K562 (cell line): ENCODE data around the gene SNTG2. TPM values are rescaled to one million over a fixed set of nuclear protein-coding genes. Genes with fewer than 3 reads are reported as not detected.
A peak's percentile ranks its signal among the peaks of the same experiment; 100 is the strongest.

Source experiments
- ATAC-seq: fragments of 200-7000 bp; cut with Tn5 transposase; 3 replicates; pipeline ENCODE4 v1.9.1; 2020; ENCODE audit warnings: moderate library complexity
- BruUV-seq: library from RNA; stranded (reverse); fragments of 400-500 nt; replicated peaks from 2 replicates; lab custom pipeline; 2021; lab: Mats Ljungman, UMichigan
- CTCF ChIA-PET: fragments of 300-600 bp; formaldehyde crosslinking; extraction: SDS; loops from one replicate; lab custom pipeline; 2021; ENCODE audit warnings: low intra/inter-chr PET ratio; lab: Yijun Ruan, JAX
- POLR2A ChIA-PET: fragments of 300-600, 350-650 bp; sonication (Branson Sonifier 250); formaldehyde crosslinking; extraction: SDS; loops from one replicate; lab custom pipeline; 2021; ENCODE audit warnings: antibody characterized with exemption, inconsistent platforms; lab: Yijun Ruan, JAX
- DNase-seq, 4 experiments: peaks; one replicate each; pipeline versions ENCODE4 v3.0.0 to v3.0.0-alpha.2; 2011 to 2018; ENCODE audit warnings: low spot score in 3 of 4, mixed read lengths in 3 of 4; ENCODE audit errors: extremely low read depth in 1 of 4
- FAIRE-seq: peaks from 2 replicates; lab custom pipeline; 2011; peaks lifted over from hg19 to GRCh38; lab: Jason Lieb, UNC
- H2AFZ ChIP-seq: 2 replicates; pipeline ENCODE4 v1.6.0; 2011; ENCODE audit warnings: low read depth, low read length, control low read depth, inconsistent platforms
- H3K27ac ChIP-seq: fragments of 200-600 bp; 3 replicates; pipeline ENCODE4 v1.8.0; 2011; ENCODE audit warnings: low read depth, mild to moderate bottlenecking, control low read depth, inconsistent platforms, low read length, moderate library complexity, mixed read lengths; ENCODE audit errors: extremely low read depth
- H3K27me3 ChIP-seq, 2 experiments: fragments of 300-600 bp in 1 of 2; 2 replicates in 1 of 2; 3 replicates in 1 of 2; pipeline versions ENCODE4 v1.6.0 to v1.8.0; 2011; ENCODE audit warnings: inconsistent platforms in 2 of 2, low read length in 2 of 2, mild to moderate bottlenecking in 1 of 2, mixed read lengths in 1 of 2, moderate library complexity in 1 of 2; ENCODE audit not compliant: control insufficient read depth in 2 of 2, insufficient read depth in 2 of 2
- H3K36me3 ChIP-seq: fragments of 300-600 bp; 3 replicates; pipeline ENCODE4 v1.8.0; 2011; ENCODE audit warnings: mild to moderate bottlenecking, low read length, inconsistent platforms; ENCODE audit not compliant: control insufficient read depth, insufficient read depth
- H3K4me1 ChIP-seq, 2 experiments: fragments of 200-600 bp in 1 of 2; replicated peaks in 1 of 2; 2 replicates in 1 of 2; 3 replicates in 1 of 2; pipeline versions ENCODE4 v1.5.1 to v1.8.0; 2011; ENCODE audit warnings: inconsistent platforms in 2 of 2, low read length in 2 of 2, mild to moderate bottlenecking in 1 of 2, mixed read lengths in 1 of 2, moderate library complexity in 1 of 2; ENCODE audit not compliant: control insufficient read depth in 2 of 2, insufficient read depth in 2 of 2
- H3K4me2 ChIP-seq: 2 replicates; pipeline ENCODE4 v1.6.1; 2011; ENCODE audit warnings: low read length, control low read depth, inconsistent platforms, mixed read lengths; ENCODE audit not compliant: insufficient read depth
- H3K4me3 ChIP-seq: fragments of 200-600 bp; sonication (generic), shearing (Covaris generic); 2 replicates; pipeline ENCODE4 v1.5.1; 2016; ENCODE audit warnings: control low read depth, inconsistent platforms
- H3K79me2 ChIP-seq: fragments of 200-600 bp; 3 replicates; pipeline ENCODE4 v1.8.0; 2011; ENCODE audit warnings: low read length, inconsistent platforms; ENCODE audit not compliant: control insufficient read depth, insufficient read depth
- H3K9ac ChIP-seq, 2 experiments: 2 replicates each; pipeline versions ENCODE4 v1.6.0 to v1.6.1; 2011; ENCODE audit warnings: low read depth in 2 of 2, low read length in 2 of 2, control low read depth in 1 of 2, inconsistent platforms in 1 of 2, mild to moderate bottlenecking in 1 of 2, mixed read lengths in 1 of 2; ENCODE audit not compliant: insufficient read depth in 1 of 2
- H3K9me1 ChIP-seq: one replicate; pipeline ENCODE4 v1.6.0; 2011; ENCODE audit warnings: inconsistent platforms, mild to moderate bottlenecking, low read length, moderate library complexity; ENCODE audit not compliant: control insufficient read depth, insufficient read depth
- H3K9me3 ChIP-seq: replicated peaks from 2 replicates; pipeline ENCODE4 v1.5.1; 2011; ENCODE audit warnings: low read depth, low read length, inconsistent platforms; ENCODE audit not compliant: control insufficient read depth, insufficient read depth
- H4K20me1 ChIP-seq: replicated peaks from 2 replicates; pipeline ENCODE4 v1.6.1; 2011; ENCODE audit warnings: low read length, inconsistent platforms, mixed read lengths; ENCODE audit not compliant: control insufficient read depth, insufficient read depth
- EGR1 ChIP-seq: fragments of 450-650 bp; conservative IDR thresholded peaks from 2 replicates; pipeline ENCODE4 v1.6.1; 2017; ENCODE audit warnings: mild to moderate bottlenecking
- GTF3C2 ChIP-seq: IDR thresholded peaks from 3 replicates; pipeline ENCODE4 v1.6.1; 2011; ENCODE audit warnings: borderline replicate concordance, mild to moderate bottlenecking, moderate library complexity; ENCODE audit not compliant: insufficient read length; ENCODE audit errors: extremely low read depth
- HDAC3 ChIP-seq: fragments of 450-650 bp; IDR thresholded peaks from 2 replicates; pipeline ENCODE4 v1.6.1; 2018; ENCODE audit warnings: borderline replicate concordance, mild to moderate bottlenecking, moderate library complexity; ENCODE audit not compliant: partially characterized antibody
- HDAC6 ChIP-seq: IDR thresholded peaks from 2 replicates; pipeline ENCODE4 v1.6.1; 2012; ENCODE audit warnings: low read depth, mild to moderate bottlenecking, control low read depth, inconsistent platforms, low read length, moderate library complexity
- JUND ChIP-seq, 2 experiments: IDR thresholded peaks; 2 replicates in 1 of 2; 3 replicates in 1 of 2; pipeline ENCODE4 v1.6.1; 2011; ENCODE audit warnings: borderline replicate concordance in 2 of 2, low read depth in 2 of 2, low read length in 2 of 2, improper control_type of control experiment in 1 of 2, missing biosample characterization in 1 of 2, missing genetic modification characterization in 1 of 2, missing genetic modification reagents in 1 of 2
- MCM2 ChIP-seq: fragments of 450-650 bp; IDR thresholded peaks from 2 replicates; pipeline ENCODE4 v1.6.1; 2017; ENCODE audit warnings: low read depth, mild to moderate bottlenecking
- NCOA1 ChIP-seq: fragments of 450-650 bp; IDR thresholded peaks from 2 replicates; pipeline ENCODE4 v1.6.1; 2016; ENCODE audit warnings: low read depth
- ZFP36 ChIP-seq: fragments of 150-350 bp; IDR thresholded peaks from 2 replicates; pipeline ENCODE4 v1.6.1; 2018; ENCODE audit warnings: low read length, low read depth; ENCODE audit not compliant: partially characterized antibody
- ZNF217 ChIP-seq: sonication (generic); formaldehyde crosslinking; IDR thresholded peaks from 2 replicates; pipeline ENCODE4 v1.8.0; 2022; ENCODE audit warnings: mild to moderate bottlenecking, missing genetic modification reagents
- ZNF316 ChIP-seq: fragments of 450-650 bp; IDR thresholded peaks from 2 replicates; pipeline ENCODE4 v1.6.1; 2016
- ZNF644 ChIP-seq: fragments of 200-800 bp; sonication (Bioruptor generic); IDR thresholded peaks from 2 replicates; pipeline ENCODE4 v1.6.1; 2016; ENCODE audit warnings: low read depth, missing genetic modification characterization, missing compliant biosample characterization
- WGBS: fragments of 100-300 bp; shearing (Covaris generic); methylation state at CpG from one replicate; pipeline ENCODE4 v1.1.6; 2016; ENCODE audit warnings: low coverage, mixed read lengths; ENCODE audit not compliant: insufficient coverage; ENCODE audit errors: missing lambda C conversion rate; 5-methylcytosine and 5-hydroxymethylcytosine counted together
- in situ Hi-C: fragments of 300-500 bp; cut with MboI; formaldehyde crosslinking; loops from 4 replicates; pipeline ENCODE4 v1.15.0; 2018; ENCODE audit warnings: inconsistent platforms, mixed read lengths
- intact Hi-C: fragments of 100-400 bp; cut with micrococcal nuclease; formaldehyde crosslinking; loops from 2 replicates; pipeline ENCODE4 v1.14.2; 2022
- polyA plus RNA-seq, 8 experiments: library from polyadenylated mRNA; depleted of rRNA in 4 of 8; stranded (reverse) in 5 of 8; unstranded in 3 of 8; fragments of >200 nt; fragmentation: Nextera tagmentation in 2 of 8; fragmentation: Illumina TruSeq in 1 of 8; extraction: Ambion mirVana in 2 of 8; extraction: Trizol in 1 of 8; gene quantifications; 2 replicates each; pipeline versions ENCODE4 v1.2.1 to v1.2.3, GENCODE V29; 2011 to 2014; ENCODE audit warnings: inconsistent platforms in 1 of 8, missing spikeins in 1 of 8
- total RNA-seq, 7 experiments: library from RNA; depleted of rRNA in 6 of 7; stranded (reverse); fragments of >200 nt in 6 of 7; fragmentation: Illumina TruSeq in 2 of 7; extraction: Trizol in 2 of 7; gene quantifications; 2 replicates each; pipeline versions ENCODE4 v1.2.1 to v1.2.3, GENCODE V29; 2011 to 2021; ENCODE audit warnings: low replicate concordance in 1 of 7

The SNTG2 gene
- total and polyA plus RNA-seq, 9 of the 15 experiments (the other 6 are each of a cell fraction or from before 2014, with no cell fraction given), result not detected

- WGBS, result 2% methylated on average over 11 of the region's 15 CpGs
- H2AFZ ChIP-seq, result no peak overlapping the region
- ATAC-seq (no peak), FAIRE-seq (no peak), DNase-seq (no peak)
- H4K20me1 ChIP-seq, result no peaks in the 10 kb centered on the region
- no peaks in the 10 kb centered on the region for H3K79me2 ChIP-seq
- H3K27me3 ChIP-seq, result peaks cover 9 to 31% of the 10 kb centered on the region in 2 experiments; a peak in 3 of 5 replicates
- intact Hi-C loops, result no loop called here
- no peak overlapping the region for H3K4me2 ChIP-seq
- no peak overlapping the region for H3K9ac ChIP-seq
- no peak overlapping the region for H3K27ac ChIP-seq
- CTCF ChIA-PET, result no interaction called here
- in situ Hi-C loops, result no loop called here
- H3K4me1 ChIP-seq, result no peaks in the 10 kb centered on the region
- no peak overlapping the region for H3K4me3 ChIP-seq
- no peaks in the 10 kb centered on the region for H3K36me3 ChIP-seq
- TF ChIP-seq ZNF217 (CRISPR knock-in tag), result no peak
- TF ChIP-seq ZNF644 (tag), result no peak
- no peak for TF ChIP-seq MCM2
- no peak for TF ChIP-seq HDAC6
- no peaks in the 10 kb centered on the region for H3K9me1 ChIP-seq
- POLR2A ChIA-PET, result interaction anchor here (0.7 to 0.8 kb wide), 2 partner anchors 13 to 613 kb away, joined by 3 to 4 read pairs; no protein-coding TSS in a partner anchor
- H3K9me3 ChIP-seq, result no peaks in the 10 kb centered on the region
- no TSS peak for BruUV-seq
Measured at GRCh38 chr2:937530-937929, 13.1 kb upstream of the SNTG2 start.

GRCh38 chr2:938181-939005 is 12.3 kb upstream of the SNTG2 start:
- no peak overlapping the region for H3K27ac ChIP-seq
- H3K4me1 ChIP-seq, result no peaks in the 10 kb centered on the region
- in situ Hi-C loops (no loop called here), intact Hi-C loops (no loop called here)
- 0% methylated on average over 16 of the region's 21 CpGs for WGBS
- no peak overlapping the region for H2AFZ ChIP-seq
- no peaks in the 10 kb centered on the region for H3K36me3 ChIP-seq
- H3K27me3 ChIP-seq, result peaks cover 3 to 23% of the 10 kb centered on the region in 2 experiments; a peak in 3 of 5 replicates
- H3K9me3 ChIP-seq, result no peaks in the 10 kb centered on the region
- no peak overlapping the region for H3K4me3 ChIP-seq
- no peak for DNase-seq
- BruUV-seq, result no TSS peak
- H3K4me2 ChIP-seq, result no peak overlapping the region
- ATAC-seq, result no peak
- no peak overlapping the region for H3K9ac ChIP-seq
- ChIA-PET POLR2A (interaction anchor here (0.7 kb wide), 1 partner anchor 14 kb away, joined by 4 read pairs; no protein-coding TSS in a partner anchor), CTCF (interaction anchor here (0.6 kb wide), 1 partner anchor 86 kb away, joined by 3 read pairs; no protein-coding TSS in a partner anchor)
- no peak for FAIRE-seq
- no peaks in the 10 kb centered on the region for H3K79me2 ChIP-seq
- H4K20me1 ChIP-seq, result no peaks in the 10 kb centered on the region
- H3K9me1 ChIP-seq, result no peaks in the 10 kb centered on the region
- no peak for TF ChIP-seq GTF3C2
- no peak for TF ChIP-seq HDAC3
- no peak for TF ChIP-seq JUND (IDR thresholded peaks at IDR 0.05; ENCODE audit: borderline replicate concordance, low read depth, low read length)
- no peak for TF ChIP-seq JUND (tag; IDR thresholded peaks at IDR 0.05; ENCODE audit: borderline replicate concordance, low read depth, low read length)
- peak; percentile 10; the same call in 1 of the 2 replicates for TF ChIP-seq ZNF316
- TF ChIP-seq NCOA1, result no peak
- TF ChIP-seq ZFP36, result no peak
- 0 out of 2 replicates have a peak, but pooled peaks have one; percentile 9 for TF ChIP-seq EGR1
